ENCODE measurements around the gene DGKD.

DGKD gene

GRCh38 chr2:233350708-233351107, 3.6 kb upstream of the DGKD start:
- no peak for TF ChIP-seq GATA2 (IDR thresholded peaks at IDR 0.05; ENCODE audit: low read depth, low read length)
- TF ChIP-seq GATA3 (IDR thresholded peaks at IDR 0.05; ENCODE audit: low read depth, low read length), result no peak

GRCh38 chr2:233351423-233351822, 2.9 kb upstream of the DGKD start:
- no peak for TF ChIP-seq GATA3 (IDR thresholded peaks at IDR 0.05; ENCODE audit: low read depth, low read length)
- TF ChIP-seq GATA2 (IDR thresholded peaks at IDR 0.05; ENCODE audit: low read depth, low read length), result no peak

GRCh38 chr2:233352141-233352842, 2.0 kb upstream of the DGKD start:
- no peak for TF ChIP-seq GATA3 (IDR thresholded peaks at IDR 0.05; ENCODE audit: low read depth, low read length)
- TF ChIP-seq GATA2 (IDR thresholded peaks at IDR 0.05; ENCODE audit: low read depth, low read length), result no peak

- TF ChIP-seq GATA2 (IDR thresholded peaks at IDR 0.05; ENCODE audit: low read depth, low read length) (no peak), GATA3 (IDR thresholded peaks at IDR 0.05; ENCODE audit: low read depth, low read length) (no peak)
Measured at GRCh38 chr2:233353101-233353768, 1.1 kb upstream of the DGKD start.

- no peak for TF ChIP-seq GATA3 (IDR thresholded peaks at IDR 0.05; ENCODE audit: low read depth, low read length)
- no peak for TF ChIP-seq GATA2 (IDR thresholded peaks at IDR 0.05; ENCODE audit: low read depth, low read length)
Measured at GRCh38 chr2:233354500-233354924, 218 bp downstream of the DGKD start.

GRCh38 chr2:233354971-233355574, 779 bp downstream of the DGKD start:
- TF ChIP-seq GATA2 (IDR thresholded peaks at IDR 0.05; ENCODE audit: low read depth, low read length) (no peak), GATA3 (IDR thresholded peaks at IDR 0.05; ENCODE audit: low read depth, low read length) (no peak)

- no peak for TF ChIP-seq GATA2 (IDR thresholded peaks at IDR 0.05; ENCODE audit: low read depth, low read length)
- TF ChIP-seq GATA3 (IDR thresholded peaks at IDR 0.05; ENCODE audit: low read depth, low read length), result no peak
Measured at GRCh38 chr2:233355916-233356315, 1.6 kb downstream of the DGKD start.

- no peak for TF ChIP-seq GATA2 (IDR thresholded peaks at IDR 0.05; ENCODE audit: low read depth, low read length)
- no peak for TF ChIP-seq GATA3 (IDR thresholded peaks at IDR 0.05; ENCODE audit: low read depth, low read length)
Measured at GRCh38 chr2:233356546-233357308, 2.4 kb downstream of the DGKD start.

- TF ChIP-seq GATA3 (IDR thresholded peaks at IDR 0.05; ENCODE audit: low read depth, low read length) (no peak), GATA2 (IDR thresholded peaks at IDR 0.05; ENCODE audit: low read depth, low read length) (no peak)
Measured at GRCh38 chr2:233358335-233358734, 4.0 kb downstream of the DGKD start.

GRCh38 chr2:233358947-233359346, 4.7 kb downstream of the DGKD start:
- TF ChIP-seq GATA3 (IDR thresholded peaks at IDR 0.05; ENCODE audit: low read depth, low read length) (no peak), GATA2 (IDR thresholded peaks at IDR 0.05; ENCODE audit: low read depth, low read length) (no peak)

- TF ChIP-seq GATA3 (IDR thresholded peaks at IDR 0.05; ENCODE audit: low read depth, low read length) (no peak), GATA2 (IDR thresholded peaks at IDR 0.05; ENCODE audit: low read depth, low read length) (no peak)
Measured at GRCh38 chr2:233359823-233360222, 5.5 kb downstream of the DGKD start.

GRCh38 chr2:233360771-233361176, 6.5 kb downstream of the DGKD start:
- TF ChIP-seq GATA3 (IDR thresholded peaks at IDR 0.05; ENCODE audit: low read depth, low read length) (no peak), GATA2 (IDR thresholded peaks at IDR 0.05; ENCODE audit: low read depth, low read length) (no peak)

- TF ChIP-seq GATA2 (IDR thresholded peaks at IDR 0.05; ENCODE audit: low read depth, low read length) (no peak), GATA3 (IDR thresholded peaks at IDR 0.05; ENCODE audit: low read depth, low read length) (no peak)
Measured at GRCh38 chr2:233361297-233361696, 7.0 kb downstream of the DGKD start.

- TF ChIP-seq GATA2 (IDR thresholded peaks at IDR 0.05; ENCODE audit: low read depth, low read length) (no peak), GATA3 (IDR thresholded peaks at IDR 0.05; ENCODE audit: low read depth, low read length) (no peak)
Measured at GRCh38 chr2:233362742-233363141, 8.4 kb downstream of the DGKD start.

Measured in SH-SY5Y (cell line).